Fibroblast of skin of scalp (primary cell): ENCODE data around the gene C1orf159.
"Not testable (repeated sequence)": the region's sequence is repeated elsewhere in the genome, so short reads cannot be mapped to it uniquely, and the experiment has no call there.

Source experiments
- DNase-seq: peaks from one replicate; pipeline ENCODE4 v3.0.0-alpha.2; 2013

C1orf159 gene

GRCh38 chr1:1080122-1080757, 35.6 kb downstream of the C1orf159 start:
- DNase-seq: peak; percentile 81

GRCh38 chr1:1079408-1080121, 36.3 kb downstream of the C1orf159 start:
- peak; percentile 94 for DNase-seq

- not testable (repeated sequence) for DNase-seq
Measured at GRCh38 chr1:1077396-1077795, 38.5 kb downstream of the C1orf159 start.

- DNase-seq: no peak
Measured at GRCh38 chr1:1075148-1075935, 40.5 kb downstream of the C1orf159 start.

- no peak for DNase-seq
Measured at GRCh38 chr1:1074631-1075147, 41.2 kb downstream of the C1orf159 start.

- DNase-seq: no peak
Measured at GRCh38 chr1:1073743-1074587, 41.9 kb downstream of the C1orf159 start, which contains the start of gene RNF223. Gene RNF223 (minus strand): TSS chr1:1074306. CDS start chr1:1072566, 1,740 bp downstream.

GRCh38 chr1:1072849-1073742, 42.8 kb downstream of the C1orf159 start:
- no peak for DNase-seq

GRCh38 chr1:1072299-1072848, 43.5 kb downstream of the C1orf159 start:
- DNase-seq: no peak

- no peak for DNase-seq
Measured at GRCh38 chr1:1071486-1072298, 44.2 kb downstream of the C1orf159 start.

GRCh38 chr1:1069711-1070676, 45.9 kb downstream of the C1orf159 start:
- DNase-seq: no peak

- DNase-seq: peak; percentile 44
Measured at GRCh38 chr1:1069056-1069710, 46.7 kb downstream of the C1orf159 start.

GRCh38 chr1:1068517-1069055, 47.3 kb downstream of the C1orf159 start:
- DNase-seq: no peak

GRCh38 chr1:1067860-1068516, 47.9 kb downstream of the C1orf159 start:
- no peak for DNase-seq

- no peak for DNase-seq
Measured at GRCh38 chr1:1067284-1067859, 48.5 kb downstream of the C1orf159 start.

- DNase-seq: no peak
Measured at GRCh38 chr1:1066403-1067283, 49.2 kb downstream of the C1orf159 start.

GRCh38 chr1:1065940-1066304, 50.0 kb downstream of the C1orf159 start:
- not testable (repeated sequence) for DNase-seq
